ENCODE results near the gene ASIC5. TPM values are rescaled to one million over a fixed set of nuclear protein-coding genes. Genes with fewer than 3 reads are reported as not detected.
A peak's percentile ranks its signal among the peaks of the same experiment; 100 is the strongest.
"Not testable (repeated sequence)": the region's sequence is repeated elsewhere in the genome, so short reads cannot be mapped to it uniquely, and the experiment has no call there.

Gene ASIC5
- total and polyA plus RNA-seq, 9 donors, result 0.19 TPM; not detected in 8

DNA sequence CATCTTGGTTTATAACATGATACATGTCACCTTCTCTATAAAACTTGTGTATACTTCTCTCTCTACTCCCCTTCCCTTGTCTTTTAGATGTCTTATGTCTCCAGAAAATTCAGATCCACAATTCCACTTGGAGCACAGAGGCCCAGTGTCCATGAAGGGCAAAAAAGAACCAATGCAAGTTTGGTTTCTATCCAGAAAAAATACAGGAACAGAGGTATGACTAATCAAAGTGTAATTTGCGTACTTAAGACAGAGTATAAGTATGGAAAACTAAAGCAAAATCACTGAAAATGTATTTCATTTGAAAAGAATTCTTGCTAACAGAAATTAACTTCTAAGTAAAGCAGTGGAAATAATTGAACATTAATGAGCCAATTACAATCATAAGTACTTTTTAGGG lies 61.1 kb downstream of the ASIC5 start:
- Histone ChIP-seq H3K36me3 (ENCODE audit: control insufficient read depth, insufficient read depth, low read length) (peaks cover 11% of the 10 kb centered on the region), H3K27ac (ENCODE audit: low read length) (no peak overlapping the region), H3K4me1 (ENCODE audit: control insufficient read depth, insufficient read depth, low read length) (no peaks in the 10 kb centered on the region), H3K27me3 (ENCODE audit: control insufficient read depth, insufficient read depth, low read length) (no peaks in the 10 kb centered on the region), H3K4me3 (ENCODE audit: low read length) (no peak overlapping the region), H3K9me3 (replicated peaks; ENCODE audit: control insufficient read depth, low read depth, low read length) (no peaks in the 10 kb centered on the region)
- no CpG with 5 or more reads among the region's 1 CpG for WGBS (ENCODE audit: insufficient coverage)
- no peak for DNase-seq

DNA sequence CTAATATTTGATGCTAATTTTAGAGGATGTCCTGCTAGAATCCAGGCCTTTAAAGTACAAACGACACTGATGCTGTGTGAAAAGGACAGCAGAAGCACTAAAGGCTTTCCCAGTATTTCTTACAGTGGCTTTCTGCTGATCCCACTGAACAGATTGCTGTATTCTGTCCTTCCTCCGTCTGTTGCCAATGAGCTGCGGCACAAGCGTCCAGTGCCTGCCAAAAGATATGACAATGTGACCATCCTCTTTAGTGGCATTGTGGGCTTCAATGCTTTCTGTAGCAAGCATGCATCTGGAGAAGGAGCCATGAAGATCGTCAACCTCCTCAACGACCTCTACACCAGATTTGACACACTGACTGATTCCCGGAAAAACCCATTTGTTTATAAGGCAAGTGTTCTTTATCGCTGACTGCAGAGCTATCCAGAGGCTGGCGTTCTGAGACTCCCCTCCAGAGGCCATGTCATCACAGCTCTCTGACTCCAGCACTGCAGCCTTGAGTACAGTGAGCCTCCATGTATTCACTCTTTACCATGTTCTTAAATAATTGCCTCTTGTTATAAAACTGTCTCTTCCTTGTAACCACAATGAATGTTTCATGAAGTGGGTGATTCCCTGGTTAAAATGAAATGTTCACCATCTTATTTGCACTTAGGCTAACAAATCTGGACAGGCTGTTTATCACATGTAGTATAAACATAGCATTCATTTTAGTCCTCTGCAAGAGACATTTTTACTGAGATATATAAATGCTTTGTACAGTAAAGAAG lies 63.7 kb downstream of the ASIC5 start:
- Histone ChIP-seq H3K36me3 (ENCODE audit: control insufficient read depth, insufficient read depth, low read length) (peaks cover 13% of the 10 kb centered on the region), H3K27me3 (ENCODE audit: control insufficient read depth, insufficient read depth, low read length) (no peaks in the 10 kb centered on the region), H3K4me1 (ENCODE audit: control insufficient read depth, insufficient read depth, low read length) (no peaks in the 10 kb centered on the region), H3K4me3 (ENCODE audit: low read length) (no peak overlapping the region), H3K27ac (ENCODE audit: low read length) (no peak overlapping the region), H3K9me3 (replicated peaks; ENCODE audit: control insufficient read depth, low read depth, low read length) (no peaks in the 10 kb centered on the region)
- no peak for DNase-seq
- 85% methylated on average over 3 of the region's 9 CpGs for WGBS (ENCODE audit: insufficient coverage)

DNA sequence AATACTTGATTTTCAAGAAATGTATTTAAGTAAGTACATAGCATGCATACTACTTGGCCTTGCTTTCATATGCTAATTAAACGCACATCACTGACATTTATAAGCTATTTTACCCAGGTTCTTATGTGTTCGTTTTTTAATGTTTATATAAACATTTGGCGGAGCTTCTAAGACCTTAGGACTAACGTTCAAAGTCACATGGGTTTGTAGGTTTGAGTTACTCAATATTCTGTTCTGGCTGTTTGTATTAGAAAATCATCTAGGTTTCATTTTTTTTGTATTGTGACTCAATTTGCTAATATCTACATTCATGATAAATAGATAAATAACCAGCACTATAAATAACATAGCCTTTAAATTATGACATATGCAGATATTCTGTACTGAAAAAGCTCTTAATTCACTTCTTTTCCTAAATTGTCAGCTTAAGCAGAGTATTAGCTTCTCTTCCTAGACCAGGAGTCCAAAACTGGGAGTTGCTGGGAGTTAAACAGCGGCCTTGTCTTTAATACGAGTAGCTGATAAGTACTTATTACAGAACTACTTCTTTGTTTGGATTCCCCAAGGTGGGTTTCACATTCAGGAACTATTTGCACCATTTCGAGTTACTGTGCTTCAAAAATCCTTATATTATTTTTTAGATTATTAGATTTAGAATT lies 65.3 kb downstream of the ASIC5 start:
- DNase-seq, result no peak
- H3K9me3 ChIP-seq (replicated peaks; ENCODE audit: control insufficient read depth, low read depth, low read length), result no peaks in the 10 kb centered on the region
- H3K27ac ChIP-seq (ENCODE audit: low read length), result no peak overlapping the region
- no peak overlapping the region for H3K4me3 ChIP-seq (ENCODE audit: low read length)
- no peaks in the 10 kb centered on the region for H3K4me1 ChIP-seq (ENCODE audit: control insufficient read depth, insufficient read depth, low read length)
- peaks cover 13% of the 10 kb centered on the region for H3K36me3 ChIP-seq (ENCODE audit: control insufficient read depth, insufficient read depth, low read length)
- H3K27me3 ChIP-seq (ENCODE audit: control insufficient read depth, insufficient read depth, low read length), result no peaks in the 10 kb centered on the region
- no CpG with 5 or more reads among the region's 7 CpGs for WGBS (ENCODE audit: insufficient coverage)

DNA sequence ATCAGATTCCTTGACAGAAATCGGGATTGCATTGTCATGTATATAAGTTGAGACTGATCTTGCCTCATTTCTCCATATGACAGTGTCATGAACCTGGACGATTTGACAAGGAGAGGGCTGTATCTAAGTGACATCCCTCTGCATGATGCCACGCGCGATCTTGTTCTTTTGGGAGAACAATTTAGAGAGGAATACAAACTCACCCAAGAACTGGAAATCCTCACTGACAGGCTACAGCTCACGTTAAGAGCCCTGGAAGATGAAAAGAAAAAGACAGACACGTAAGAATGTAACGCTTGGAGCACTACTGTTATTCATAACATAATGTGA lies 66.3 kb downstream of the ASIC5 start:
- DNase-seq, result no peak
- Histone ChIP-seq H3K27me3 (ENCODE audit: control insufficient read depth, insufficient read depth, low read length) (no peaks in the 10 kb centered on the region), H3K27ac (ENCODE audit: low read length) (no peak overlapping the region), H3K9me3 (replicated peaks; ENCODE audit: control insufficient read depth, low read depth, low read length) (no peaks in the 10 kb centered on the region), H3K36me3 (ENCODE audit: control insufficient read depth, insufficient read depth, low read length) (peaks cover 11% of the 10 kb centered on the region), H3K4me1 (ENCODE audit: control insufficient read depth, insufficient read depth, low read length) (no peaks in the 10 kb centered on the region), H3K4me3 (ENCODE audit: low read length) (no peak overlapping the region)
- WGBS (ENCODE audit: insufficient coverage), result no CpG with 5 or more reads among the region's 8 CpGs

DNA sequence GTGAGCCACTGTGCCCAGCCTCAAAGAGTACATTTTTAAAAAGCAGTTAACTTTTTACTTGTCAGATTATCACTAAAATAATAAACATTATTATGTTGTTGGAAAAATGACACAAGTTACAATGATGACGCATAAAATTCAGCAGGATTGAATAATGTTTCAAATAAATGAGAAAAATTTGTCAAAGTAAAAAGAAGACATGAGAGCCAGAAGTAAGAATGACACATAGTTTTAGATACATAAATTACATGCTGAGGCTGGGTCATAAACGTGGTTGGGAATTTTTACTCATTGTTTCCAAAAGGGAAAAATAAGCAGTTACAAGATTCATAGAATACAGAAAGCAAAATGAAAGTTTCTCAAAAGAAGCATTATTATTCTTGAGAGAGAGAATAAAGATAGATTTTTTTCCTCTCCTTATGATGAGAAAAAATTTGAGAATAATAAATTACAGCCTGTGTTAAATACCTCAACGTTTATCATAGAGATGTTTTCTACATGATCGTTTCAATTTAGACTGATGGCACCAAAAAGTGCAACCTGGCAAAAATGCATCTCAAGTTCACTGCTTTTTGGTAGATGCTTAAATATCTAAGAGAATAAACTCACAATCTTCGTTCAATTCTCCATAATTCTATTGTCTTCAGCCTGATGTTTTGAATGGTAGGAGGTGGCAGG lies 66.8 kb downstream of the ASIC5 start:
- Histone ChIP-seq H3K36me3 (ENCODE audit: control insufficient read depth, insufficient read depth, low read length) (peaks cover 11% of the 10 kb centered on the region), H3K4me1 (ENCODE audit: control insufficient read depth, insufficient read depth, low read length) (no peaks in the 10 kb centered on the region), H3K4me3 (ENCODE audit: low read length) (no peak overlapping the region), H3K9me3 (replicated peaks; ENCODE audit: control insufficient read depth, low read depth, low read length) (no peaks in the 10 kb centered on the region), H3K27ac (ENCODE audit: low read length) (no peak overlapping the region), H3K27me3 (ENCODE audit: control insufficient read depth, insufficient read depth, low read length) (no peaks in the 10 kb centered on the region)
- no CpG with 5 or more reads among the region's 5 CpGs for WGBS (ENCODE audit: insufficient coverage)
- DNase-seq, result no peak

DNA sequence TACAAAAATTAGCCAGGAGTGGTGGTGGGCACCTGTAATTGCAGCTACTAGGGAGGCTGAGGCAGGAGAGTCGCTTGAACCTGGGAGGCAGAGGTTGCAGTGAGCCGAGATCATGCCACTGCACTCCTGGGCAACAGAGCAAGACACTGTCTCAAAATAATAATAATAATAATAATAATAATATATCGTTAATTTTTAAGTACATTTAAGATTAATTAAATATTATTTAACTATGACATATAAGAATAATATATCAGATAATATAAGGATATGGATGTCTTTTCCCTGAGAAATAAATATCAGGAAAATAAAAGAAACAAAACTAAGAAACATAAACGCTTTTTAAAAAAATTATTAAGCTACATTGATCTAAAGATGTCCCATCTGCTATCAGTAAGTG lies 68.5 kb downstream of the ASIC5 start:
- not testable (repeated sequence) for H3K4me3 ChIP-seq (ENCODE audit: low read length); H3K27ac ChIP-seq (ENCODE audit: low read length); H3K9me3 ChIP-seq (replicated peaks; ENCODE audit: control insufficient read depth, low read depth, low read length); H3K27me3 ChIP-seq (ENCODE audit: control insufficient read depth, insufficient read depth, low read length); H3K36me3 ChIP-seq (ENCODE audit: control insufficient read depth, insufficient read depth, low read length); DNase-seq; H3K4me1 ChIP-seq (ENCODE audit: control insufficient read depth, insufficient read depth, low read length)
- WGBS (ENCODE audit: insufficient coverage), result no CpG with 5 or more reads among the region's 4 CpGs

DNA sequence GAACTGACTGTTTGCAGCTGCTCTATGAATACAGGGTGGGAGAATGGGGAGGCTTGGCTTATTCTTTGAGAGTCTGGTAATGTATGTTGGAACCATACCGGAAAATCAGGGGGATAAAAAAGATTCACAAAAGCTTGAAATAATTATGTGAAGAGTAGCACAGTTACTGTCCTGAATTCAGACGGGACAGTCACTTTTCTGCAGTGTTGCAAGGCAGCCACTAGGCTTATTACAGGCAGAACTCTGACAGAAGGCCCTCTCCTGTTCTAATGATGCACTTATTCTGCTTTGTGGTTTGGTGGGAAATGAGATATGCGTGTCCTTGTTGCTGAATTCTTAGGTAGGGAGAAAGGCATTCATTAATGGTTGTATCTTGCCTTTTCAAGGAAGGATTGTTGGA lies 70.1 kb downstream of the ASIC5 start:
- H3K4me1 ChIP-seq (ENCODE audit: control insufficient read depth, insufficient read depth, low read length), result no peaks in the 10 kb centered on the region
- no peaks in the 10 kb centered on the region for H3K27me3 ChIP-seq (ENCODE audit: control insufficient read depth, insufficient read depth, low read length)
- DNase-seq, result peak; percentile 76
- H3K27ac ChIP-seq (ENCODE audit: low read length), result no peak overlapping the region
- peaks cover 4% of the 10 kb centered on the region for H3K36me3 ChIP-seq (ENCODE audit: control insufficient read depth, insufficient read depth, low read length)
- no peaks in the 10 kb centered on the region for H3K9me3 ChIP-seq (replicated peaks; ENCODE audit: control insufficient read depth, low read depth, low read length)
- no peak overlapping the region for H3K4me3 ChIP-seq (ENCODE audit: low read length)
- WGBS (ENCODE audit: insufficient coverage), result 29% methylated on average over 3 of the region's 3 CpGs

DNA sequence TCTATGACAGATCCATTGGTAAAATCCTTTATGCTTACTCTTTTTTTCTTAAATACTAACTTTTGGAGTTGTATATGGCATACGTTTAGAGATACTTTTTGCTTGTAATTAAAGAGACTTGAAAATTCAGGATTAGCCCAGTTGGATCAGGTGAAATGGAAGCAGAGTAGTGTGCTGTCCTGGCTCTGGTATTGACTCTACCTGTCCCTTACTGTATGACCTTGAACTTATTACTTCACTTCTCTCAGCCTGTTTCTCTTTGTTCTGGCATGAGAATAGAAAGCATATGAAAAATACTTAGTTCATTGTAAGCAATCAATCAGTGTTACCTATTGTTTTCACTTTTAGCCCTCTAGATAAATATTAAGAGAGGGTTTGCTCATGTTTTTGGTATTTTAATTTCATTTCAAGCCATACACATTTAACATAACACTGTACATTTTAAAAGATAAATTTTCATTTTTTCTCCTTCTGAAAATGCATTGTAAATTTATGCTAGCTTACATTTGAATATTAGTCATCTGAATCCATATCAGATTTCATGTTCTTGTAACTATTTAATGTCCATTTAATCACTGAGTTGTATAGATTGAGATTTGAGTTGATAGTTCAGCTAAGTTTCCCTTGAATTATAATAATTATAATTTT lies 71.4 kb downstream of the ASIC5 start:
- Histone ChIP-seq H3K9me3 (replicated peaks; ENCODE audit: control insufficient read depth, low read depth, low read length) (no peaks in the 10 kb centered on the region), H3K27me3 (ENCODE audit: control insufficient read depth, insufficient read depth, low read length) (no peaks in the 10 kb centered on the region), H3K36me3 (ENCODE audit: control insufficient read depth, insufficient read depth, low read length) (peaks cover 2% of the 10 kb centered on the region), H3K4me1 (ENCODE audit: control insufficient read depth, insufficient read depth, low read length) (no peaks in the 10 kb centered on the region), H3K27ac (ENCODE audit: low read length) (no peak overlapping the region), H3K4me3 (ENCODE audit: low read length) (no peak overlapping the region)
- WGBS (ENCODE audit: insufficient coverage), result no CpG with 5 or more reads among the region's 1 CpG
- DNase-seq, result no peak

DNA sequence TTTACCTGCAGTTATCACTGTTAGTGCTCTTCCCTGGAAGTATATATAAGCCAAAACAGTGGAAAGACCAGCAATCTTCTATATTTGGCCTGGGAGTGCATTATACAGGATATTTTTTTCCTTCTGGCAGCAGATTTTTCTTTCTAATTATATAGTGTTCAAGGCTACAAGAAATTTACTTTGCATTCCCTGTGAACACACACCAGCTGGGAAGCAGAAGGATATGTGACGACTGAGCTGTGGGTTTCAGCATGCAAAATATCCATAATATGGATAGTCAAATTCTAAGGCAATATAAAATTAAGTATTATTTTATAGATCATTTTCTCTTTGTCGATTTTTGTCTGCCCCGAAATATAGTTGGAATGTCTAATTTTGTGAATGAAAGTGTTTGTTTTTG lies 76.1 kb downstream of the ASIC5 start:
- Histone ChIP-seq H3K27ac (ENCODE audit: low read length) (no peak overlapping the region), H3K9me3 (replicated peaks; ENCODE audit: control insufficient read depth, low read depth, low read length) (no peaks in the 10 kb centered on the region), H3K36me3 (ENCODE audit: control insufficient read depth, insufficient read depth, low read length) (peaks cover 5% of the 10 kb centered on the region), H3K27me3 (ENCODE audit: control insufficient read depth, insufficient read depth, low read length) (no peaks in the 10 kb centered on the region), H3K4me3 (ENCODE audit: low read length) (no peak overlapping the region), H3K4me1 (ENCODE audit: control insufficient read depth, insufficient read depth, low read length) (no peaks in the 10 kb centered on the region)
- WGBS (ENCODE audit: insufficient coverage), result no CpG with 5 or more reads among the region's 3 CpGs
- DNase-seq, result no peak

DNA sequence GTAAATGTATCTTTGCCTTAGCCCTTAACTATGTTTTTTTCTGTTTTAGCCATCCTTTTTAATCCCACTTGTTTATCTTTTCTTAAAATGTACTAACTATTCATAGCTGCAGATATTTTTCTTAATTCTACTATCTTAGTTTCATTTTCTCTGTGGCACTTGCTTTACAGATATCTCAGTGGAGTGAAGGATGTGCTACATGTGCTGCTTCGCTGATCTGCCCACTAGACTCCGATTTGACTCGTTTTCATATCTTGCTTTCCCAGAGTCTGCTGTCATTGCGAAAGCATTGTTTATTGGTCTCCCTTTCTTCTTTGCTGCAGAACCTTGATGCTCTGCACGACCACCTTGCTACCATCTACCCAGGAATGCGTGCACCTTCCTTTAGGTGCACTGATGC lies 76.7 kb downstream of the ASIC5 start:
- Histone ChIP-seq H3K4me3 (ENCODE audit: low read length) (no peak overlapping the region), H3K4me1 (ENCODE audit: control insufficient read depth, insufficient read depth, low read length) (no peaks in the 10 kb centered on the region), H3K27me3 (ENCODE audit: control insufficient read depth, insufficient read depth, low read length) (no peaks in the 10 kb centered on the region), H3K27ac (ENCODE audit: low read length) (no peak overlapping the region), H3K9me3 (replicated peaks; ENCODE audit: control insufficient read depth, low read depth, low read length) (no peaks in the 10 kb centered on the region), H3K36me3 (ENCODE audit: control insufficient read depth, insufficient read depth, low read length) (peaks cover 5% of the 10 kb centered on the region)
- WGBS (ENCODE audit: insufficient coverage), result 100% methylated on average over 2 of the region's 6 CpGs
- DNase-seq, result no peak

All from muscle of leg (tissue), 11 donors.